Ascending aorta (tissue), 2 donors: ENCODE measurements around the gene ZBTB7C. TPM values are rescaled to one million over a fixed set of nuclear protein-coding genes. Genes with fewer than 3 reads are reported as not detected.
A peak's percentile ranks its signal among the peaks of the same experiment; 100 is the strongest.

Source experiments
- DNase-seq, 2 donors: peaks; one replicate each; pipeline ENCODE4 v3.0.0-alpha.2; 2019; ENCODE audit warnings: low spot score in 2 of 2
- H3K27ac ChIP-seq, 2 donors: fragments of 200-600 bp; sonication (generic); one replicate each; pipeline ENCODE4 v1.5.1; 2016 to 2017; ENCODE audit warnings: mild to moderate bottlenecking in 1 of 2
- H3K27me3 ChIP-seq: fragments of 200-600 bp; sonication (generic); one replicate; pipeline ENCODE4 v1.5.1; 2017
- H3K36me3 ChIP-seq, 2 donors: fragments of 200-600 bp; sonication (generic); one replicate each; pipeline ENCODE4 v1.5.1; 2016
- H3K4me1 ChIP-seq, 2 donors: fragments of 200-600 bp; sonication (generic); one replicate each; pipeline ENCODE4 v1.5.1; 2016 to 2017; ENCODE audit warnings: mild to moderate bottlenecking in 1 of 2
- H3K4me3 ChIP-seq, 2 donors: fragments of 200-600 bp; sonication (generic); one replicate each; pipeline ENCODE4 v1.5.1; 2016 to 2017; ENCODE audit warnings: mild to moderate bottlenecking in 1 of 2
- H3K9me3 ChIP-seq, 2 donors: fragments of 200-600 bp; sonication (generic); one replicate each; pipeline ENCODE4 v1.5.1; 2016
- CTCF ChIP-seq, 3 experiments: fragments of 200-600 bp in 2 of 3; fragments of 450-650 bp in 1 of 3; sonication (generic) in 2 of 3; IDR thresholded peaks; one replicate each; pipeline ENCODE4 v1.5.1; 2016 to 2019; ENCODE audit warnings: antibody characterized with exemption in 3 of 3, mild to moderate bottlenecking in 1 of 3, moderate library complexity in 1 of 3
- intact Hi-C: fragments of 100-400 bp; cut with DNase I; formaldehyde crosslinking; loops from one replicate; pipeline ENCODE4 v1.15.1; 2023
- total RNA-seq: library from RNA; depleted of rRNA; stranded (reverse); fragments of >200 nt; gene quantifications from one replicate; pipeline ENCODE4 v1.1.0, GENCODE V29; 2016

ZBTB7C gene
- total RNA-seq, 1 donor from 2014 or later = 8.1 TPM

GRCh38 chr18:48452861-48453323 lies 43.7 kb upstream of the ZBTB7C start:
- Histone ChIP-seq H3K36me3 (no peaks in the 10 kb centered on the region), H3K27ac (peak overlapping the region; percentile 73 to 77), H3K4me1 (peaks cover 11 to 14% of the 10 kb centered on the region in 2 donors), H3K9me3 (no peaks in the 10 kb centered on the region), H3K27me3 (no peaks in the 10 kb centered on the region), H3K4me3 (no peak overlapping the region)
- no peak for DNase-seq
- no peak for TF ChIP-seq CTCF (IDR thresholded peaks at IDR 0.05)
- intact Hi-C loops = no loop called here

GRCh38 chr18:48450685-48451084 lies 41.5 kb upstream of the ZBTB7C start:
- Histone ChIP-seq H3K4me1 (peaks cover 7 to 22% of the 10 kb centered on the region in 2 donors), H3K9me3 (no peaks in the 10 kb centered on the region), H3K27me3 (no peaks in the 10 kb centered on the region), H3K27ac (no peak overlapping the region), H3K4me3 (no peak overlapping the region), H3K36me3 (no peaks in the 10 kb centered on the region)
- no peak for DNase-seq
- intact Hi-C loops = no loop called here
- no peak for TF ChIP-seq CTCF (IDR thresholded peaks at IDR 0.05)

GRCh38 chr18:48446582-48447225 lies 37.5 kb upstream of the ZBTB7C start:
- intact Hi-C loops = loop anchor here (1.0 to 5.0 kb wide), 7 partner anchors 18 to 514 kb away; partner anchors contain the start of gene SMAD2
- Histone ChIP-seq H3K27me3 (no peaks in the 10 kb centered on the region), H3K9me3 (no peaks in the 10 kb centered on the region), H3K4me3 (no peak overlapping the region), H3K36me3 (no peaks in the 10 kb centered on the region), H3K4me1 (peaks cover 6 to 18% of the 10 kb centered on the region in 2 donors), H3K27ac (no peak overlapping the region)
- TF ChIP-seq CTCF (IDR thresholded peaks at IDR 0.05) = peak; percentile 90 to 96 (median 90)
- DNase-seq = peak; percentile 58 to 93

- intact Hi-C loops = loop anchor here (5.0 kb wide), 4 partner anchors 103 to 513 kb away; partner anchors contain the start of gene SMAD2
- peak; percentile 70 to 93 (median 85) for TF ChIP-seq CTCF (IDR thresholded peaks at IDR 0.05)
- DNase-seq = peak; percentile 37 to 90
- H3K4me1 ChIP-seq = peaks cover 8 to 26% of the 10 kb centered on the region in 2 donors
- H3K36me3 ChIP-seq = no peaks in the 10 kb centered on the region
- no peak overlapping the region for H3K27ac ChIP-seq
- no peaks in the 10 kb centered on the region for H3K27me3 ChIP-seq
- H3K9me3 ChIP-seq = no peaks in the 10 kb centered on the region
- H3K4me3 ChIP-seq = no peak overlapping the region
Observed at GRCh38 chr18:48445540-48445939, 36.4 kb upstream of the ZBTB7C start.

- peak overlapping the region in 1 of 2 donors; percentile 83 for H3K27ac ChIP-seq
- intact Hi-C loops = no loop called here
Observed at GRCh38 chr18:48442761-48443160, 33.6 kb upstream of the ZBTB7C start.

More at GRCh38 chr18:48442761-48443160, 33.6 kb upstream of the ZBTB7C start:
- peaks cover 8 to 30% of the 10 kb centered on the region in 2 donors for H3K4me1 ChIP-seq
- DNase-seq = no peak
- TF ChIP-seq CTCF (IDR thresholded peaks at IDR 0.05) = no peak
- H3K9me3 ChIP-seq = no peaks in the 10 kb centered on the region
- H3K27me3 ChIP-seq = no peaks in the 10 kb centered on the region
- no peak overlapping the region for H3K4me3 ChIP-seq
- no peaks in the 10 kb centered on the region for H3K36me3 ChIP-seq
